WTC11 (cell line): Measurements from ENCODE around the gene HEY2. TPM values are rescaled to one million over a fixed set of nuclear protein-coding genes. Genes with fewer than 3 reads are reported as not detected.

ENCODE experiments used
- ATAC-seq: fragments of 200-7000 bp; cut with Tn5 transposase; 2 replicates; pipeline ENCODE4 v1.10.0; 2021; ENCODE audit warnings: mild to moderate bottlenecking, moderate library complexity
- CTCF ChIA-PET: fragments of 300-600 bp; sonication (Branson Sonifier 250); formaldehyde crosslinking; loops from one replicate; lab custom pipeline; 2021; ENCODE audit warnings: antibody characterized with exemption; lab: Charles Lee
- POLR2A ChIA-PET: fragments of 350-600 bp; sonication (Branson Sonifier 250); formaldehyde crosslinking; loops from one replicate; lab custom pipeline; 2021; ENCODE audit warnings: antibody characterized with exemption; lab: Charles Lee
- DNase-seq: peaks from one replicate; pipeline ENCODE4 v3.0.0; 2021; ENCODE audit warnings: low spot score
- H3K27ac Mint-ChIP-seq: 2 replicates; pipeline ENCODE4 v1.8.0; 2021; ENCODE audit warnings: mixed read lengths
- H3K27me3 Mint-ChIP-seq: 2 replicates; pipeline ENCODE4 v1.8.0; 2021; ENCODE audit warnings: low read depth, mild to moderate bottlenecking, moderate library complexity, mixed read lengths
- H3K36me3 Mint-ChIP-seq: 2 replicates; pipeline ENCODE4 v1.8.0; 2021; ENCODE audit warnings: mixed read lengths
- H3K4me1 Mint-ChIP-seq: 2 replicates; pipeline ENCODE4 v1.8.0; 2022; ENCODE audit warnings: mixed read lengths
- H3K4me3 Mint-ChIP-seq: 2 replicates; pipeline ENCODE4 v1.8.0; 2021; ENCODE audit warnings: mild to moderate bottlenecking, moderate library complexity, mixed read lengths
- H3K9me3 Mint-ChIP-seq: 2 replicates; pipeline ENCODE4 v1.8.0; 2021; ENCODE audit warnings: mixed read lengths
- AR ChIP-seq: fragments of 250-450 bp; sonication (Bioruptor Pico); IDR thresholded peaks from 2 replicates; pipeline ENCODE4 v1.9.0; 2021; ENCODE audit warnings: mild to moderate bottlenecking
- ARID4B ChIP-seq: sonication (generic); formaldehyde crosslinking; IDR thresholded peaks from 2 replicates; pipeline ENCODE4 v1.8.0; 2023; ENCODE audit warnings: missing genetic modification reagents, mild to moderate bottlenecking, borderline replicate concordance
- ATF1 ChIP-seq: sonication (generic); formaldehyde crosslinking; IDR thresholded peaks from 2 replicates; pipeline ENCODE4 v1.8.1; 2023; ENCODE audit warnings: mild to moderate bottlenecking, moderate library complexity, missing genetic modification reagents
- ATF3 ChIP-seq: sonication (generic); formaldehyde crosslinking; conservative IDR thresholded peaks from 2 replicates; pipeline ENCODE4 v1.8.1; 2022; ENCODE audit warnings: mild to moderate bottlenecking, missing genetic modification reagents
- ELF4 ChIP-seq: sonication (generic); formaldehyde crosslinking; IDR thresholded peaks from 2 replicates; pipeline ENCODE4 v1.8.1; 2022; ENCODE audit warnings: low read depth, mild to moderate bottlenecking, moderate library complexity, missing genetic modification reagents
- ETV6 ChIP-seq: sonication (generic); formaldehyde crosslinking; IDR thresholded peaks from 2 replicates; pipeline ENCODE4 v1.8.1; 2022; ENCODE audit warnings: mild to moderate bottlenecking, missing genetic modification reagents
- HMGXB4 ChIP-seq: sonication (generic); formaldehyde crosslinking; IDR thresholded peaks from 2 replicates; pipeline ENCODE4 v1.8.1; 2023; ENCODE audit warnings: mild to moderate bottlenecking, moderate library complexity, missing genetic modification reagents
- IRF1 ChIP-seq: sonication (generic); formaldehyde crosslinking; IDR thresholded peaks from 2 replicates; pipeline ENCODE4 v1.8.0; 2023; ENCODE audit warnings: missing genetic modification reagents
- NR1H2 ChIP-seq: sonication (generic); formaldehyde crosslinking; IDR thresholded peaks from 2 replicates; pipeline ENCODE4 v1.9.0; 2021; ENCODE audit warnings: mild to moderate bottlenecking, moderate library complexity, missing genetic modification reagents
- NR2C2 ChIP-seq: sonication (generic); formaldehyde crosslinking; IDR thresholded peaks from 2 replicates; pipeline ENCODE4 v1.8.0; 2022; ENCODE audit warnings: mild to moderate bottlenecking, missing genetic modification reagents
- NR3C1 ChIP-seq: sonication (generic); formaldehyde crosslinking; conservative IDR thresholded peaks from 2 replicates; pipeline ENCODE4 v1.8.1; 2023; ENCODE audit warnings: low read depth, mild to moderate bottlenecking, missing genetic modification reagents
- PRDM15 ChIP-seq: sonication (generic); formaldehyde crosslinking; IDR thresholded peaks from 2 replicates; pipeline ENCODE4 v1.8.0; 2022; ENCODE audit warnings: missing genetic modification reagents
- USF2 ChIP-seq: sonication (generic); formaldehyde crosslinking; IDR thresholded peaks from 2 replicates; pipeline ENCODE4 v1.8.1; 2023; ENCODE audit warnings: mild to moderate bottlenecking, missing genetic modification reagents, moderate library complexity
- ZMAT4 ChIP-seq: fragments of 250-450 bp; sonication (Bioruptor Pico); IDR thresholded peaks from 2 replicates; pipeline ENCODE4 v1.9.0; 2021; ENCODE audit warnings: mild to moderate bottlenecking
- ZNF138 ChIP-seq: sonication (generic); formaldehyde crosslinking; conservative IDR thresholded peaks from 2 replicates; pipeline ENCODE4 v1.8.1; 2022; ENCODE audit warnings: mild to moderate bottlenecking, moderate library complexity, missing genetic modification reagents
- ZNF263 ChIP-seq: sonication (generic); formaldehyde crosslinking; IDR thresholded peaks from 2 replicates; pipeline ENCODE4 v1.8.1; 2022; ENCODE audit warnings: low read depth, mild to moderate bottlenecking, moderate library complexity, missing genetic modification reagents
- ZSCAN18 ChIP-seq: fragments of 250-450 bp; sonication (Bioruptor Pico); IDR thresholded peaks from 2 replicates; pipeline ENCODE4 v2.1.2; 2022; ENCODE audit warnings: mild to moderate bottlenecking, moderate library complexity
- total RNA-seq: library from RNA; stranded (reverse); gene quantifications from 3 replicates; pipeline ENCODE4 v1.2.3, GENCODE V29; 2021

HEY2 gene
- total RNA-seq, 1 experiment from 2014 or later = 10.6 TPM

GRCh38 chr6:125794342-125795137 is 45.1 kb downstream of the HEY2 start:
- DNase-seq = no peak
- CTCF ChIA-PET = interaction anchor here (1.2 to 1.5 kb wide), 2 partner anchors 95 to 161 kb away, joined by 3 read pairs; partner anchors contain the start of gene HINT3
- Mint-ChIP-seq H3K9me3 (no peaks in the 10 kb centered on the region), H3K36me3 (no peaks in the 10 kb centered on the region), H3K27ac (no peak overlapping the region), H3K4me3 (no peak overlapping the region), H3K27me3 (no peaks in the 10 kb centered on the region)
- no peak for ATAC-seq
- POLR2A ChIA-PET = no interaction called here
- no peak for TF ChIP-seq ELF4 (CRISPR knock-in tag)
- no peak for TF ChIP-seq NR1H2 (CRISPR knock-in tag)
- TF ChIP-seq NR2C2 (CRISPR knock-in tag) = no peak
- TF ChIP-seq ATF1 (CRISPR knock-in tag) = no peak
- no peak for TF ChIP-seq ATF3 (CRISPR knock-in tag)
- TF ChIP-seq NR3C1 (CRISPR knock-in tag) = no peak
- no peak for TF ChIP-seq ZNF138 (CRISPR knock-in tag)
- TF ChIP-seq ZMAT4 (CRISPR knock-in tag) = no peak
- no peak for TF ChIP-seq IRF1 (CRISPR knock-in tag)
- TF ChIP-seq ETV6 = no peak
- no peak for TF ChIP-seq ZSCAN18 (CRISPR knock-in tag)
- TF ChIP-seq ARID4B = no peak
- no peak for TF ChIP-seq ZNF263 (CRISPR knock-in tag)
- TF ChIP-seq, all 79 proteins: peak for 0
- peaks cover 26% of the 10 kb centered on the region for H3K4me1 Mint-ChIP-seq

- H3K27ac Mint-ChIP-seq = no peak overlapping the region
- H3K36me3 Mint-ChIP-seq = no peaks in the 10 kb centered on the region
- H3K9me3 Mint-ChIP-seq = no peaks in the 10 kb centered on the region
- H3K27me3 Mint-ChIP-seq = no peaks in the 10 kb centered on the region
- H3K4me1 Mint-ChIP-seq = peaks cover 21% of the 10 kb centered on the region
- DNase-seq = no peak
- no peak for ATAC-seq
- ChIA-PET POLR2A (no interaction called here), CTCF (interaction anchor here (1.5 kb wide), 1 partner anchor 161 kb away, joined by 3 read pairs; the partner anchor contains the start of gene HINT3)
- no peak overlapping the region for H3K4me3 Mint-ChIP-seq
- TF ChIP-seq AR (CRISPR knock-in tag) = no peak
- no peak for TF ChIP-seq PRDM15
- no peak for TF ChIP-seq HMGXB4 (CRISPR knock-in tag)
- TF ChIP-seq USF2 (CRISPR knock-in tag) = no peak
These were observed 45.9 kb downstream of the HEY2 start for GRCh38 chr6:125795301-125795700.
